Effector CD4-positive, alpha-beta T cell (primary cell): Measurements from ENCODE around the gene GTF2B.
"Not testable (repeated sequence)": the region's sequence is repeated elsewhere in the genome, so short reads cannot be mapped to it uniquely, and the experiment has no call there.

ENCODE experiments used
- DNase-seq: peaks from one replicate; pipeline ENCODE4 v3.0.0-alpha.2; 2020

GTF2B gene

GRCh38 chr1:88883156-88883555, 8.2 kb downstream of the GTF2B start:
- DNase-seq, result no peak

- not testable (repeated sequence) for DNase-seq
Observed at GRCh38 chr1:88880717-88881116, 10.7 kb downstream of the GTF2B start.

GRCh38 chr1:88878731-88879130, 12.6 kb downstream of the GTF2B start:
- no peak for DNase-seq

GRCh38 chr1:88877911-88878310, 13.5 kb downstream of the GTF2B start:
- no peak for DNase-seq

GRCh38 chr1:88877382-88877825, 14.0 kb downstream of the GTF2B start:
- no peak for DNase-seq

- no peak for DNase-seq
Observed at GRCh38 chr1:88876573-88877365, 14.6 kb downstream of the GTF2B start.

- DNase-seq, result no peak
Observed at GRCh38 chr1:88875595-88875994, 15.8 kb downstream of the GTF2B start.

- DNase-seq, result no peak
Observed at GRCh38 chr1:88873737-88874349, 17.5 kb downstream of the GTF2B start.

GRCh38 chr1:88869644-88870043, 21.7 kb downstream of the GTF2B start:
- DNase-seq, result not testable (repeated sequence)

- no peak for DNase-seq
Observed at GRCh38 chr1:88867743-88868521, 23.4 kb downstream of the GTF2B start.

GRCh38 chr1:88851303-88852063, 39.9 kb downstream of the GTF2B start:
- DNase-seq, result no peak

- DNase-seq, result no peak
Observed at GRCh38 chr1:88847643-88848042, 43.7 kb downstream of the GTF2B start.

GRCh38 chr1:88825721-88826120, 65.6 kb downstream of the GTF2B start:
- DNase-seq, result no peak

GRCh38 chr1:88819642-88820041, 71.7 kb downstream of the GTF2B start:
- DNase-seq, result not testable (repeated sequence)

GRCh38 chr1:88813471-88813870, 77.9 kb downstream of the GTF2B start:
- DNase-seq, result no peak

- DNase-seq, result no peak
Observed at GRCh38 chr1:88812366-88812765, 79.0 kb downstream of the GTF2B start.

GRCh38 chr1:88803444-88803843, 87.9 kb downstream of the GTF2B start:
- no peak for DNase-seq

- no peak for DNase-seq
Observed at GRCh38 chr1:88802950-88803349, 88.4 kb downstream of the GTF2B start.
